Endothelial cell (in vitro differentiated cells): ENCODE data around the gene CEACAM19. TPM values are rescaled to one million over a fixed set of nuclear protein-coding genes. Genes with fewer than 3 reads are reported as not detected.

Experiments used
- DNase-seq: peaks from one replicate; pipeline ENCODE4 v3.0.0; 2021; ENCODE audit warnings: low spot score
- H3K27ac Mint-ChIP-seq: one replicate; pipeline ENCODE4 v1.8.0; 2021; ENCODE audit warnings: mixed read lengths, inconsistent platforms; ENCODE audit not compliant: unreplicated experiment
- H3K27me3 Mint-ChIP-seq: one replicate; pipeline ENCODE4 v1.8.0; 2021; ENCODE audit warnings: mild to moderate bottlenecking, moderate library complexity, mixed read lengths, inconsistent platforms; ENCODE audit not compliant: unreplicated experiment
- H3K36me3 Mint-ChIP-seq: one replicate; pipeline ENCODE4 v1.8.0; 2021; ENCODE audit warnings: mild to moderate bottlenecking, low read depth, mixed read lengths, inconsistent platforms; ENCODE audit not compliant: unreplicated experiment
- H3K4me1 Mint-ChIP-seq: one replicate; pipeline ENCODE4 v1.8.0; 2021; ENCODE audit warnings: mild to moderate bottlenecking, mixed read lengths, inconsistent platforms; ENCODE audit not compliant: unreplicated experiment
- H3K4me3 Mint-ChIP-seq: one replicate; pipeline ENCODE4 v1.8.0; 2021; ENCODE audit warnings: mild to moderate bottlenecking, mixed read lengths, inconsistent platforms; ENCODE audit not compliant: unreplicated experiment
- H3K9me3 Mint-ChIP-seq: one replicate; pipeline ENCODE4 v1.8.0; 2021; ENCODE audit warnings: mixed read lengths, inconsistent platforms; ENCODE audit not compliant: unreplicated experiment
- CTCF ChIP-seq: fragments of 200-600 bp; sonication (generic); IDR thresholded peaks from one replicate; pipeline ENCODE4 v1.5.0; 2021; ENCODE audit warnings: antibody characterized with exemption; ENCODE audit not compliant: unreplicated experiment
- total RNA-seq: library from RNA; stranded (reverse); fragmentation: NEBNext Ultra II Directional; extraction: Animal tissue kit (Norgen Biotek cat#: 25700); gene quantifications from one replicate; pipeline ENCODE4 v1.2.1, GENCODE V29; 2021; ENCODE audit not compliant: unreplicated experiment

Gene CEACAM19
- total RNA-seq, 1 donor from 2014 or later: 3.7 TPM

GRCh38 chr19:44649578-44650145 is 21.6 kb upstream of the CEACAM19 start:
- no peak for TF ChIP-seq CTCF
- Mint-ChIP-seq H3K4me1 (no peaks in the 10 kb centered on the region), H3K4me3 (no peak overlapping the region), H3K36me3 (peaks cover 17% of the 10 kb centered on the region), H3K27me3 (peaks cover 6% of the 10 kb centered on the region), H3K9me3 (no peaks in the 10 kb centered on the region), H3K27ac (no peak overlapping the region)
- no peak for DNase-seq

GRCh38 chr19:44653343-44653742 is 17.9 kb upstream of the CEACAM19 start:
- peaks cover 3% of the 10 kb centered on the region for H3K9me3 Mint-ChIP-seq
- H3K4me1 Mint-ChIP-seq: no peaks in the 10 kb centered on the region
- peak overlapping the region; percentile 24 for H3K4me3 Mint-ChIP-seq
- TF ChIP-seq CTCF: no peak
- peaks cover 34% of the 10 kb centered on the region for H3K36me3 Mint-ChIP-seq
- H3K27ac Mint-ChIP-seq: no peak overlapping the region
- peaks cover 6% of the 10 kb centered on the region for H3K27me3 Mint-ChIP-seq
- DNase-seq: no peak

- Mint-ChIP-seq H3K4me1 (no peaks in the 10 kb centered on the region), H3K27me3 (peaks cover 6% of the 10 kb centered on the region), H3K27ac (no peak overlapping the region), H3K4me3 (no peak overlapping the region), H3K36me3 (peaks cover 35% of the 10 kb centered on the region), H3K9me3 (peaks cover 3% of the 10 kb centered on the region)
- TF ChIP-seq CTCF: no peak
- DNase-seq: peak; percentile 66
Measured at GRCh38 chr19:44653977-44654774, 17.1 kb upstream of the CEACAM19 start.

- H3K27me3 Mint-ChIP-seq: peaks cover 6% of the 10 kb centered on the region
- peak; percentile 86 for TF ChIP-seq CTCF
- H3K9me3 Mint-ChIP-seq: peaks cover 3% of the 10 kb centered on the region
- no peak overlapping the region for H3K27ac Mint-ChIP-seq
- DNase-seq: peak; percentile 82
- H3K36me3 Mint-ChIP-seq: peaks cover 28% of the 10 kb centered on the region
- no peak overlapping the region for H3K4me3 Mint-ChIP-seq
- H3K4me1 Mint-ChIP-seq: no peaks in the 10 kb centered on the region
Measured at GRCh38 chr19:44657211-44657921, 13.9 kb upstream of the CEACAM19 start.
